Endometrial microvascular endothelial cells (primary cell): ENCODE results near the gene ESRRG. TPM values are rescaled to one million over a fixed set of nuclear protein-coding genes. Genes with fewer than 3 reads are reported as not detected.

Experiments used
- in situ Hi-C: cut with HindIII; loops from 2 replicates; pipeline ENCODE4 v1.10.0; 2017; ENCODE audit warnings: low sequenced_read_pairs, low pct_unique_long_range_greater_than_20kb; ENCODE audit errors: inconsistent ontology term
- total RNA-seq: library from RNA; depleted of rRNA; stranded (reverse); fragments of >200 nt; gene quantifications from one replicate; pipeline ENCODE4 v1.2.3, GENCODE V29; 2015; ENCODE audit errors: inconsistent ontology term

ESRRG gene
- total RNA-seq, 1 donor from 2014 or later = not detected

DNA sequence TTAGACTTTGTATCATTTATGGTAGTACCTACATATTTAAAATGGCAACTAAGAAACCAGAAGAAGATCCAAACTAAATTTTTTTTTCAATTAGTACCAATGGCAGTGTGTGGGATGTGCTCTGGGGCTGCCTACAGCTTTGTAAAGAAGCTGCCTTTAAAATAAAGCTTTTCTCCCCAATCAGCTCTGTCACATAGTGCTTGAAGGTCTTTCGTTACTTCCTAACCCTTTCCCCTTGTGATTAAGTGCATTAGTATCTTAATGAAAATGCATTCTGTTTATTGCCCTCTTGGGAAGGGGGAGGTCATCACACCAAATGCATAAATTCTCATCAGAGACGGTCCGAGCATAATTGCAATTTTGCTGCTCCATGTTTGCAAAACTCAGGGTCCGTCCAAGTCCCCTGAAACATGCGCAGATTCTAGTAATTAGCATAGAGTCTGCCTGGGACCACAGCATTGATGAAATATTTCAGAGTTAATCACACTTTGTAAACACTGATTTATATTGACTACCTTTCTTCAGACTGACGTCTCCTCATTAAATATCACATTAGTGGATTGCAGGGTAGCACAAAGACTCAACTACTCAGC, 71.3 kb downstream of the ESRRG start:
- in situ Hi-C loops = no loop called here

DNA sequence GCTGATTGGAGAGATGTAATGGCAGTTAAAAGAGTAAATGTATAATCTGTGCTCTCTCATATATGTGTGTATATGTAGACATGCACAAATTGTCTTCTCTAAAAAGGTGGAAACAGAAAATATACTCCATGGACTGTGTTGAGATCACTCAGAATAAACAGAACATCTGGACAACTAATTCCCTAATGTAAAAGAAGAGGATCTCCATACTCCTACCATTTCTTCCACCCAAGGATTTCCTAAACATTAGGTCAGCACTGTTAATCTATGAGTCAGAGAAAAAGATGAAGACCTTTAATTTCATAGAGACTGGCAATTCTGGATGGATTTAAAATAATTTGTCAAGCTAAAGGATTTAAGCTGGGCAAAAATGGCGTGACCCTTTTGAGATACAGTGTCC, 80.1 kb downstream of the ESRRG start:
- in situ Hi-C loops = no loop called here

DNA sequence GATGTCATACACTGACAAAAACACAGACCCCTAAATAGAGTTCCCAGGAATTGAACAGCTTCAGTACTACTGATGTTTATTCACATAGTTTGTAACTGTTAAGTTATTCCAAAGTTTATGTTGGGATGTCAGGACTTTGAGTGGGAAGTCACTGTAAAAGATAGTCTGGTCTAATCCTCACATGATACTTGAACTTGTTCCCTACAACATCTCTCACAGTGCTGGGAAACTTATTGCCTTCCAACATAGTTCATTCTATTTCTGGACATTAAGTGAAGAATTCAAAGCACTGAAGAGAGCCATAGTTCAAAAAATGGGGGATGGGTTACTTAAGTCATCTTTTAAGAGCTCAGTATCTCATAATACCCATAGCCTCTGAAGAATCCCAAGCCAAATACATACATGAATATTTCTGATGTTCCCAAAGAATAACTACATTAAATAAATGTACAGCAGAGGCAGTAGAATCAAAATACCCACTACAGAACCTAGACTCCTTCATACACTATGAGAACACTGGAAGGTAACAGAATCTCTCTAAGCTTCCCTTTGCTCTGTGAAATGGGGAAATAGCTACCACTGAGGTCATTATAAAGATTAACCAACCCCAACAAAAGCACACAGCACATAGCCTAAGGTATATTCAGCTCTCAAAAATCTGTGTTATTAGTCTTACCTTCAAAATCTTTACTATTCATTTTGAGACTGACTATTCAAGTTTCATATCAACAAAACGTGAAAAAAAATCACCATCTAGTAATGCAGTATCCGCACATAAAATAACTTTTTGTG, 81.4 kb downstream of the ESRRG start:
- in situ Hi-C loops = no loop called here

DNA sequence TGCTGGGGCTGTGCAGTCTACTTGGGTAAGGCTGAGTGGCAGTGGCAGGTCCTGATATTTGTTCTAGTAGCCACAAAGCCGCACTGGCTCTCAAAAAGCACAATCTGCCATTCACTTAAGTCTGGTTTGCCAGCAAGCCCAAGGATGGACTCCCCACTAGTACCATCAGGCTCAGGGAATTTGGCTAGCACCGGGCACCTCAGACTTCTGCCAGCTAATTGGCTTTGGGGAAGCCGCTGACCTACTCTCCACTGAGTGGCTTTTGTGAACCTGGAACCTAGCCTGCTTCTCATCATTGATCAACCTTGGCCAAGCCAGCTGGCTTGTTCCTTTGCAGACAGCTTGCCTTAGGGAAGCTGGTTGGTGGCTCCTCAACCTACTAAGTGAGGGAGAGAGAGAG, 83.1 kb downstream of the ESRRG start:
- in situ Hi-C loops = no loop called here

DNA sequence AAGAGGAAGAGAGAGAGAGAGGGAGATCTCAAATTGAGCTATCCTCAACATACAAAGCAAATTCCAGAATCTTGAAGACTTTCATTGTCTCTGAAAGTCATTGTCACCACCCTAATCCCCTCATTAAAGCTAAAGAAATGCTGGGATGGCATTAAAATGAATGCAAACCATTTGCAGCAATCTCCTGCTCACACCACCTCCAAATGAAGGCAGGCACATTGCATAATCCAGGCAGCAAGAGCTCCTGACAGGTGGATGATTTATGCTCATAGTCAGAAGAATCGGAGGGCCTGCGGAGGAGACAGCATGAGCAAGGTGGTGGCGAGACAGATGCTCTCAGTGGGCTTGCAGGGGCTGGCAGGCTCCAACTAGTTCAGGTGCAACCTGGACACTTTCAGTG, 90.2 kb downstream of the ESRRG start:
- in situ Hi-C loops = no loop called here

DNA sequence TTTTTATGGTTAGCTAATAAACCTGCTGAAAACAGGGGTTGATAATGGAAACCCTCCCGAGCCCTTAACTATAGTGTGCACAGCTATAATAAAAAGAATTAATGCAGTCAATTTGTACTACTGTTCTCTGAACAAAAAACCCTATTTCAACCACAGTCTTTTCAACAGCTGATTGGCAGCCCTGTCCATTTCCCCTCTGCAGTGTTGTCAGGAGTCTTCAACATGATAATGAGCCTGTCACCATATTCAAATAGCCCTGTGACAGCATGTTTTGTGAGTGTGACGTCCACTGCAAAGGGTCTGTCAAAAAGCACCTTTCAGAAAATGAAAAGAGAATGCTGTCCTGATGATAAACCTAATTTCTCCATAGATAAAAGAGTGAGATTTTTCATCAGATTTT, 92.7 kb downstream of the ESRRG start:
- in situ Hi-C loops = no loop called here

DNA sequence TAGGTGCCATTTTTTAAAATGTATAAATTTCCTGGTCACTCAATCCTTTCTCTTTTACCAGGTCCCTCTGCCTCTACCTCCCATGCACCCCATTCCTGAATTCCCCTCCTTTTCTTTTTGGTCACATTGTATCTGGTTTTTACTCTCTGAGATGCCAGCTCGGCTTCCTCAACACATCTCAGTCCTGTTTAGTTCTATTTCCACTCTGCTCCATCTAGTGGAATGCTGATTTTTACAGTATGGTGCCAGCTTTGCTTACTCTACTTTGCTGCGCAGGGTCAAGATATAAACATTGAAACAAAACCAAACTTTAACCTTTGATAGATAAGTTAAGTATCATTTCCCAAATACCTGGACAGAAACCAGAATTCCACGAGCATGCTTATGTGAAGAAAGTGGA, 96.0 kb downstream of the ESRRG start:
- in situ Hi-C loops = no loop called here

DNA sequence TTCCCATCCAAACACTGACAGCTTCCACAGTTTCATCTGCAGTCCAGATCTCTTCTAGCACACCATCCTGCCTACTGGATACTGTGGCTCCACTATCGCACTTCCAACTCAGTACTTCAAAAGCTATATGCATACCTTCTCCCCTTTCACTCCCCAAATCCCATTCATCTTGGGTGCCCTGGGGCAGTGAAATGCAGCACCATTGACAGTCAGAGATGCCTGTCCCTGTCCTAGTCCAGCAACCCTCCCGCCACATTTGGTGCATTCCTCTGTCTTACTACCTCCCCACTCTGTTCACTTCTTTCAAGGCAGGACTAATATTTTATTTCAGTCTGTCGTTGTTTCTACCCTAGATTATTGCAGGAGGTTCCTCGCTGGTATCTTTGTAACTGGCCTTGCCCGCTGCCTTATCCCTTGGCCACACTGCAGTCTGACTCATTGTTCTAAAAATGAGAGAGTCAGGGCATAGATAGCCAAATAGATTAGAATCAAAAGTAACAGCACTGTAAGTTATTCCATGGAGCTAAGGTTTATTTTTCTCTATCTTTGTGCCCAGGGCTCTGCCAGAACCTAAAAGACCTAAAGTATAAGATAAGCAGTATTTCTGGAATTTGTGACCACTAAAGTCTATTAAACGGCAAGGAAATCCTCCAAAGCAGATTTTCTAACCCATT, 96.7 kb downstream of the ESRRG start:
- in situ Hi-C loops = no loop called here

DNA sequence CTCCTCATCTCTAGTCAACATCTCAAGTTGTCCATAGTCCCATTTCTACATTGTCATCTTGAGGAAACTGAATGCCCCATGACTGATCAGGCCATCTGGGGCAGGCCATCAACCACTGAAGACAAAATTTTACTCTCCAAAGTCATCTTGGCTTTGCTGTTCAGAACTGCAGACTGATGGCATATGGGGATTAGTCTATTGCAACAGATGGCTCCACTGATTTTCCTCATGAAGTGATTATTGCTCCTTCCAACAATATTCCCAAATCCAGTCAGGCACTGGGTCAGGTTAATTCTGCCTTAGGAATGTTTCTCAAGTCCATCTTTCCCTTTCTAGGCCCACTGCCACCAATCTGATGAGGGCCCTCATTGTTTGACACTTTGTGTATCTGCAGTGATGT, 101.7 kb downstream of the ESRRG start:
- in situ Hi-C loops = no loop called here

DNA sequence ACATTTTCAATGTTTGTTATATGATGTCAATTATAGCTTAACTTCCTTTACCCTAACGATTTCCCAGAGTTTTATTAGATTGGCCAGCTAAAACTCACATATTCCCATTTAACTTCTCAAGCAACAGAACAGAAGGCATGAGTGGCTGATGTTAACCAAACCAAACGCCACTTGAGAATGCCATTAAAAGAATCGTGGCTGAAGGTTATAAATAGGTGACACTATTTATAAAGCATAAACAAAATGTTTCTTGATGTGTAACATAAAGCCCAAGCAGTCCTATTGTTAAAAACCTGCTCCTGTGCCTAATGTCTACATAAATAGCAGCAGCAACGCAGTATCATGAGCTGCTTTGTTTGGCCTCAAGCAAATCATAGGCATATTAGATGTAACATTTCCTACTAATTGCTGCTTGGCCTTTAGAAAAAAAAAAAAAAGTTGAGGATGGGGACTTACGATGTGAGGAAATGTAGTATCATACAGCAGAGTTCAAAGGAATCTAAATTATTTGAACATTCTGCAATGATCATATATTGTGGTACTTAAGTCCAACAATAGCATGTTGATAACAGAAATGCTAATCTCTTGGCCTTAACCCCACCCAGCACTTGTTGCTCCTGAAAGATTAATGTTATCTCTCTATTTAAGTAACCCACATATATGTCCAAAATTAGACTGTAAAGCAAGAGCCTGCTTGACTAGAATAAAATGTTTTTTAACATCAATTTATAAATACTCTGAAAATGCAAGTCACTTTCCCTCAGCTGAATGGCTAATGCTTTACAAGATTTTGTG, 106.0 kb downstream of the ESRRG start:
- in situ Hi-C loops = no loop called here

DNA sequence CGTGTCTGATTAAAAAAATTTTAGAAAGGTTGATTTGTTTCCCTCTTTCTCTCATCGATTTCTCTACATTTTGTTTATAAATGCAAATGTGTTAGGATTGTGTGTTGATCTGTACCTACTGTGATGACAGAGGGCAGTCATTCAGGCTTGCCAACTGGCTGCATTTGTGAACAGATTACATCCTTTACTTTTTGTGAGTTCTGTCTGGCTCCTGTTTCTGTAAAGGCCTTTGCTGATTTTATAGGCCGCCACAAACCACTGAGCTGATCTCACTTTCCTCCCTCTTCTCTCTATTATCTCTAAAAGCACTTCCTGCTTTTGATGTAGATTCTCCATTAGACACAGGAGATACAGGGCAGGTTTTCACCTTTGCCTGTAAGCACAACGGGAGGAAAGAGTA, 106.8 kb downstream of the ESRRG start:
- in situ Hi-C loops = no loop called here

DNA sequence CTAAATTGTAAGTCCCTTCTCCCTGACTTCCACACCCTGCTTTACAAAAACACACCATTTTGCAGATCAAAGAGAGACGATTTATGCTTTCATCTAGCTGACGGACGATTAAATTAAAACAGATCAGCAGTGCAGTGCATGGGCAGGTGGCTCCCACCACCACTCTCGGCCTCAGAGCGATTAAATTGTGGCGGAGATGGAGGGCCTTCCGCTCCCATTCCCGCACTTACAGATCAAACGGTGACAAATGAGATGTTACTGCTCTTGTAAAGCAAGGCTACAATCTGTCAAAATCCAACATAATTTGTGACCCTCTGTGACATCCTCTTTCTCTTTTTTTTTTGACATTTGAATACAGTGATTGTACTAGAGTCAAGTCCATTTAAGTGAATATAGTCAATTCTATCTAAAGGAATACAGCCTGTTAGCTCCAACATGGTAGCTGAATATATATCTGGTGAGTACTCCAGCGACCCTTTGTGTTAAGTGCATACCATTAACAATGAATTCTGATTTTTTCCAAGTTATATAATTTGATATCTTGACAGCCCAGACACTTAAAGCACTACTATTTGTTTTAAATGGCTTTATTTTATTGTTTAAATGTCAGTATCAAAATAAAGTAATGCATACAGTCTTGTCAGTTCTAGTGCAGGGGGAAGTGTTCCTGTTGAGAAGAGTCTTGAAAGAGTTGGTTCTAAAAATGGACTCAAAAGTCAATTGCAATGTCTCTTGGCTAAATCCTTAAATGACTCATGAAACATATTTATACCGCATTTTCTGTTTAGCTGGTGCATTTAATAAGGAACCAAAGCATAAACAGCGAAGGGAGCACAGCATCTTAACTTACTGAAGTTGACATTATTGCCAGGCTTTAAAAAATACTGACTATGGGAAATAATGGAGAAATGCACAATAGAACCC, 109.0 kb downstream of the ESRRG start:
- in situ Hi-C loops = no loop called here

DNA sequence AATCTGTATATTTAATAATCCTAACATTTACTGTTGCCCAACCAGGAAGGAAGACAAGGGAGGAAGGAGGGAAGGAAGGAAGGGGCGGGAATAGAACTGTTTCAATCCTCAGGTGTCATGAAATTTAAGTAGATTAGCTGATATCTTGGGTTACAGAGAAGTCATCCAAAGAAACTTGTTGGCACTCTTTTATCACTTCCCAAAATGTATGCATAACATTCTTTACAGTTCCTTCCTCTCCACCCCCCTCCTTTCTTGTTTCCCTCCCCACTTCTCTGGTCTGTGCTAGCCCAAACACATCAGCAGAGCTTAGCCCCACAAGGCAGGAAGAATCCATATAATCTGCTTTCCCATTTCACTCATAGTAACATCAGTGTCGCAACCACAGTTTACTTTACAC, 110.9 kb downstream of the ESRRG start:
- in situ Hi-C loops = no loop called here

DNA sequence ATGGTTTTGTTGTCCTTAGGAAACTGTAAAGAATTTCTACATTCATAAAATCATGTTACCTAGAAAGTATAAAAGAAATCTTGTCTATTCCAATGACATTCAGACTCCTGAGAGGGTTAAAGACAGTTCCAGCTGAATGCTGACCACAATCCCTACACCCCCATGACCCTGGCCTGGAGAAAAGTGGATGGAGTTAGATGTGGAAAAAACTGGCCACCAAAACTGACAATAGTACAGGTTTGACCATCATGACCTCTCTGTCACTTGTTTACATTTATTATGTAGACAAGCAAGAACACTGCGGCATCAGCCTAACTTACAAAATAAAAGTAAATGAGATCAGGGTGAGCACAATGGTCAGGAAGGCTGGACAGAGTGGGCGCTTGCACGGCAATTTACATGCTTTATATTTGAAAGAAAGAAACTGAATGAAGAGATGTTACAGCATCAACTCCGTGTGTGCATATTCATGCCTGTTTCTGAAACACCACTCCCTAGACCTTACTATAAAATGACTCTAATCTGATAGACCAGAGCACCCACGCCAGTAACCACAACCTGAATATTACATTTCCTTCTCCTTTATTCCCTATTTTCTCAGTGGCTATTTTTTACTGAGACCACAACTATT, 116.0 kb downstream of the ESRRG start:
- in situ Hi-C loops = no loop called here

DNA sequence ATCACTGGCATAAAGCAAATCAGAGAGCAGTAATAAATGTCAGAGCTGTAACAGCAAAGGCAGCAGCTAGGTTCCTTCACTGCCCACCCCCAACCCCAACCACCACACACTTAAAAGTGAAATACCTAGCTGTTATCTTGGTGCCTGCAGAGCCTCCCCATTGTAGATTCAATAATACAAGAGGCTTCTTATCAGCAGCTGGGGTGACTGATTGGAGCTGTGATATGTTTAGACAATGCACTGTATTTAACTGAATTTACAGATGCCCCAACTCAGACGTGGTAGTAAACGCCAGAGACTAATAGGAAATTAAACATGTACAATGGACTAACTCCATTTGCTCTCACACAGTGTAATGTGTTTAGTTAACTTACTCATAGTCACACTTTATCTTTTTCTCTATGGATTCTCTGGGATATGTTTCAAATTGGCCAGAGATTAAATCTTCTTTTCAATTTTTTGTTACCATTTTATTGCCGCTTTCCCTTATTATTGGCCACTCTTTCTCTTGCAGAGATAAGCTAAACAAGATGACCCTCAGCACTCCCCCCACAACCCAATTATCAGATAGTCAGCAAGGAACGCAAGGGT, 117.1 kb downstream of the ESRRG start:
- in situ Hi-C loops = no loop called here

DNA sequence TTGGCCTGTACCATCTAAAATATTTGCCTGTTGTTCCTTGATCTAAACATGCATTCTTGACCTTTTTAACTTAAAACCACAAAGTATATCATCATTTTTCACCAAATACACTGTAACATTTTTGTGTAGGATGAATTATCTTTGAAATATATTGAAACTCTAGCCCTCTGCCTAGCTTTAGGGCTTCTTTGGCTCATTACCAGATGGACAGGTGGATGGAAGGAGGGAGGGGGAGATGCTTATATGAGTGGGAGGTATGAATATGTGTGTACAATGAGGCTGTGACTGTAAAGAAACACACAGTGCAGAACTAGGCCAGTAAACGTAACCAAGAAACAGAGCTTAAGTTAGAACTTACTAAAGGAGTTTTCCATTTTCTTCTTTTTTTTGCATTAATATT, 118.5 kb downstream of the ESRRG start:
- in situ Hi-C loops = no loop called here

DNA sequence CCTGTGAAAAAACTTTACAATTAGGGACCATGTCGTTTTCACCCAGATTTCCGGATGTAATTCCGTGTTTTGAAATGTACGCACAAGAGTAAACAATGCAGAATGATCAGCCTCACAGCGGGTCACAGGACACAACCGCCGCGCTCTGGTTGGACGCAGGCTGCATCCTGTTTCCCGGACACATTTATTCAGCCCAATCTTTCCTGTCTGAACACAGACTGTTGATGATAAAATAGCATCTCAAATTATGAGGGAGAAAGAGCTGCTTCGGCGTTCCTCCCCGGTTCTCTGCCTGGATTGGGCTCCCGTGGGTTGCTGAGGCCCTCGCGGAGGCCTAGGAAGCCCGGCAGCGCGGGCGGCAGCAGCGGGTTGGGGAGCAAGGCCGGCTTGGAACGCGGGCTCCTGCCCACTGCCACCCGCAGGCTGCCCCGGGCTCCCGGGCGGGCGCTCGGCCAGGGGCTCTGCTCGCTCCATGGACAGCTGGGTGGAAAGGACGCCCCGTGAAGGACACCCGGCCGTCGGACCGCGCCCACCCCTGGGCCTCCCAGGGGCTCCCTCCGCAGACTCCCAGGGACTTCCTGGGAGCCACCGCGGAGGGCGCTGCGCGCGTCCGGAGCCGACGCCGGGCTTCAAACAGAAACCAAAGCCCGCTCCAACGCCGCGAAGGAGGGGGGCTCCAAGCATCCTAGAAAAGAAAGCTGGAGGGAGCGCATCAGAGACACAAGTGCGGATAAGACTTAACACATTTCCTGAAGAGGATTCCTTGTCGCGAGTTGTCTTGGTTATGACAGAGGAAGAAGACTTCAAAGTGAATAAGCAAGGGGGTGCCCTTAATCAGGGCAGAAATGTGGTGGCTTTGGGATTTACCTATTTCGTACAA, 122.3 kb downstream of the ESRRG start:
- in situ Hi-C loops = no loop called here
